Kidney (tissue), 14 donors: ENCODE measurements around the gene NKX2-2. TPM values are rescaled to one million over a fixed set of nuclear protein-coding genes. Genes with fewer than 3 reads are reported as not detected.
A peak's percentile ranks its signal among the peaks of the same experiment; 100 is the strongest.

Experiments
- DNase-seq, 5 donors: peaks; one replicate each; pipeline ENCODE4 v3.0.0-alpha.2; 2013 to 2020
- FAIRE-seq: peaks from 2 replicates; lab custom pipeline; 2012; peaks lifted over from hg19 to GRCh38; lab: Jason Lieb, UNC
- H3K27ac ChIP-seq, 2 donors: one replicate each; pipeline ENCODE4 v1.7.0; 2013; ENCODE audit warnings: low read depth in 2 of 2, low read length in 2 of 2, inconsistent platforms in 1 of 2
- H3K27me3 ChIP-seq: one replicate; pipeline ENCODE4 v1.7.1; 2013; ENCODE audit warnings: low read length, inconsistent platforms; ENCODE audit not compliant: control insufficient read depth, insufficient read depth
- H3K36me3 ChIP-seq, 3 donors: one replicate each; pipeline versions ENCODE4 v1.7.0 to v1.7.1; 2013; ENCODE audit warnings: low read length in 3 of 3, control low read depth in 1 of 3, inconsistent platforms in 1 of 3; ENCODE audit not compliant: insufficient read depth in 3 of 3, control insufficient read depth in 2 of 3
- H3K4me1 ChIP-seq, 3 donors: one replicate each; pipeline versions ENCODE4 v1.7.0 to v1.7.1; 2013; ENCODE audit warnings: low read length in 3 of 3, inconsistent platforms in 1 of 3, low read depth in 1 of 3; ENCODE audit not compliant: control insufficient read depth in 2 of 3, insufficient read depth in 2 of 3
- H3K4me3 ChIP-seq, 3 donors: one replicate each; pipeline versions ENCODE4 v1.7.0 to v1.8.1; 2013; ENCODE audit warnings: low read length in 3 of 3, control low read depth in 1 of 3, inconsistent platforms in 1 of 3
- H3K9ac ChIP-seq, 3 donors: one replicate each; pipeline versions ENCODE4 v1.7.0 to v1.7.1; 2013; ENCODE audit warnings: low read length in 3 of 3, control low read depth in 1 of 3, inconsistent platforms in 1 of 3
- H3K9me3 ChIP-seq, 3 donors: one replicate each; pipeline versions ENCODE4 v1.7.0 to v1.7.1; 2013; ENCODE audit warnings: low read length in 3 of 3, control low read depth in 1 of 3, inconsistent platforms in 1 of 3; ENCODE audit not compliant: control insufficient read depth in 2 of 3, insufficient read depth in 1 of 3
- intact Hi-C: fragments of 100-400 bp; cut with DNase I; formaldehyde crosslinking; loops from one replicate; pipeline ENCODE4 v1.11.1; 2022
- polyA plus RNA-seq: library from polyadenylated mRNA; stranded (reverse); fragments of 350-450 nt; fragmentation: Illumina TruSeq; extraction: RNeasy Lipid Tissue Mini Kit (QIAGEN cat#74804); gene quantifications from one replicate; pipeline ENCODE4 v1.2.3, GENCODE V29; 2014; ENCODE audit warnings: low read depth, low replicate concordance; ENCODE audit not compliant: insufficient read depth
- total RNA-seq: library from RNA; stranded (reverse); fragmentation: NEBNext Ultra II Directional; extraction: Animal tissue kit (Norgen Biotek cat#: 25700); gene quantifications from one replicate; pipeline ENCODE4 v1.2.1, GENCODE V29; 2021
- TF ChIP-seq, protein P1 (sequence below): IDR thresholded peaks from 3 replicates; pipeline ENCODE4 v1.5.1; 2012; ENCODE audit warnings: mild to moderate bottlenecking, moderate library complexity, borderline replicate concordance; ENCODE audit not compliant: insufficient read depth; ENCODE audit errors: extremely low read depth
- donor health status: control.
- donor health status: control.
- donor health status: control.
- donor health status: control.
- donor health status: control.
- donor health status: DM: yes; HTN: yes; CAD: no.
- donor health status: Normal renal cell carcinoma (clear cell type).

The NKX2-2 gene
- total and polyA plus RNA-seq, 2 donors from 2014 or later = not detected

DNA sequence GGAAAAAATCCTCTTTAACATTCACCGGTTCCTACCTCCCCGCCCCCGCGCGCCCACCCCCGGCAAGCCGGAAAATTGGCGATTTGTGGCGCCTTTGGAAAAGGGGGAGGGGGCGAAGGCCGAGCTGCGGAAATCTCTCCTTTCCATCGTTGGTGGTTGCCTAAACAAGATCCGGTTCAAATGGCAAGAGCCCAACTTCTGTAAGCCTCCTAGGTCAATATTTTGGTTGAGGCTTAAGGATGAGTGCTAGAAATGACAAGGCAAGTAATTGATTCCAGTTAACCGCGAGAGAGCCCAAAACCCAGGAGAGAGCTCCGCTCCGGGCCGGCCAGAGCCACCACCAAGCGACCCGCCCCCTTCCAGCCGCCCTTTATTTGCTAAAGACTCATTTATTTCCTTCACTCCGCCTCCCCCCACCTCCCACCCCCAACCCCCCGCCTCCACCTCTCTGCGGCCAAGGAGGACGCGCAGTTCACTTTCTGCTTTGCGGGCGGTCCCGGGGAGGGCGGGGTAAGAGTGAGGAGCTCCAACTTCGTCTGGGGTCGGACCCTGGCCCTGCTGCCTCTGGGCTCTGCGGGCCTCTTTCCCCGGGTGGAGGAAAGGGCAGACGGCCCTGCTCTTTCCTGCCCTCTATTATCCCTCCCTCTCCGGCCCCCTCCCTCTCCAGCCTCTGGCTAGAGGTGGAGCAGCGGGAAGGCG lies 838 bp upstream of the NKX2-2 start:
- H3K4me3 ChIP-seq = no peak overlapping the region
- H3K27ac ChIP-seq = no peak overlapping the region
- TF ChIP-seq, protein P1, sequence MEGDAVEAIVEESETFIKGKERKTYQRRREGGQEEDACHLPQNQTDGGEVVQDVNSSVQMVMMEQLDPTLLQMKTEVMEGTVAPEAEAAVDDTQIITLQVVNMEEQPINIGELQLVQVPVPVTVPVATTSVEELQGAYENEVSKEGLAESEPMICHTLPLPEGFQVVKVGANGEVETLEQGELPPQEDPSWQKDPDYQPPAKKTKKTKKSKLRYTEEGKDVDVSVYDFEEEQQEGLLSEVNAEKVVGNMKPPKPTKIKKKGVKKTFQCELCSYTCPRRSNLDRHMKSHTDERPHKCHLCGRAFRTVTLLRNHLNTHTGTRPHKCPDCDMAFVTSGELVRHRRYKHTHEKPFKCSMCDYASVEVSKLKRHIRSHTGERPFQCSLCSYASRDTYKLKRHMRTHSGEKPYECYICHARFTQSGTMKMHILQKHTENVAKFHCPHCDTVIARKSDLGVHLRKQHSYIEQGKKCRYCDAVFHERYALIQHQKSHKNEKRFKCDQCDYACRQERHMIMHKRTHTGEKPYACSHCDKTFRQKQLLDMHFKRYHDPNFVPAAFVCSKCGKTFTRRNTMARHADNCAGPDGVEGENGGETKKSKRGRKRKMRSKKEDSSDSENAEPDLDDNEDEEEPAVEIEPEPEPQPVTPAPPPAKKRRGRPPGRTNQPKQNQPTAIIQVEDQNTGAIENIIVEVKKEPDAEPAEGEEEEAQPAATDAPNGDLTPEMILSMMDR = no peak
- DNase-seq (peak in 1 of 5 donors; percentile 46), FAIRE-seq (no peak)
- intact Hi-C loops = no loop called here
- no peaks in the 10 kb centered on the region for H3K36me3 ChIP-seq
- no peaks in the 10 kb centered on the region for H3K9me3 ChIP-seq
- peaks cover 53% of the 10 kb centered on the region for H3K27me3 ChIP-seq
- peaks cover 0 to 17% (median 0%) of the 10 kb centered on the region in 3 donors for H3K4me1 ChIP-seq
- no peak overlapping the region for H3K9ac ChIP-seq

DNA sequence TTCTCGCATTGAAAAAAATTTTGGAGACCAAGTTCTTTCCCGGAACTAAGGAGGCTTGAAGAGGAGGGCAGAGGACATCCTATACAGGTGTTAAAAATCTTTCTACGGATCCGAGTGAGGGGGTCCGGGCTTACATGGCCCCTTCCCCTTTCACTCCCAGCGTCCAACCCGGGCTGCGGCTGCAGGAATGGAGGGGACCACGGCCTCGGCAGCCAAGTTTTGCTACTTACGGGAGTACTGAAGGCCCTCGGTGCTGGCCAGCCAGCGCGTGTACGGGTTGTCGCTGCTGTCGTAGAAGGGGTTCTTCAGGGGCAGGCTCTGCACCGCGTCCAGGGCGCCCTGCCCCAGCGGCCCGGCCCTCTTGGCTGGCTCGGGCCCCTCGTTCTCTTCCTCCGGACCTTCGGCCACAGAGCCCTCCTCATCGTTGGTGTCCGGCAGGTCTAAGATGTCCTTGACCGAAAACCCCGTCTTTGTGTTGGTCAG lies 642 bp downstream of the NKX2-2 start:
- H3K4me3 ChIP-seq = no peak overlapping the region
- H3K36me3 ChIP-seq = no peaks in the 10 kb centered on the region
- no peak overlapping the region for H3K27ac ChIP-seq
- DNase-seq (peak in 1 of 5 donors; percentile 51), FAIRE-seq (no peak)
- H3K9ac ChIP-seq = no peak overlapping the region
- intact Hi-C loops = no loop called here
- H3K4me1 ChIP-seq = peaks cover 0 to 17% (median 0%) of the 10 kb centered on the region in 3 donors
- H3K9me3 ChIP-seq = no peaks in the 10 kb centered on the region
- peaks cover 57% of the 10 kb centered on the region for H3K27me3 ChIP-seq
- TF ChIP-seq, protein P1 = no peak

DNA sequence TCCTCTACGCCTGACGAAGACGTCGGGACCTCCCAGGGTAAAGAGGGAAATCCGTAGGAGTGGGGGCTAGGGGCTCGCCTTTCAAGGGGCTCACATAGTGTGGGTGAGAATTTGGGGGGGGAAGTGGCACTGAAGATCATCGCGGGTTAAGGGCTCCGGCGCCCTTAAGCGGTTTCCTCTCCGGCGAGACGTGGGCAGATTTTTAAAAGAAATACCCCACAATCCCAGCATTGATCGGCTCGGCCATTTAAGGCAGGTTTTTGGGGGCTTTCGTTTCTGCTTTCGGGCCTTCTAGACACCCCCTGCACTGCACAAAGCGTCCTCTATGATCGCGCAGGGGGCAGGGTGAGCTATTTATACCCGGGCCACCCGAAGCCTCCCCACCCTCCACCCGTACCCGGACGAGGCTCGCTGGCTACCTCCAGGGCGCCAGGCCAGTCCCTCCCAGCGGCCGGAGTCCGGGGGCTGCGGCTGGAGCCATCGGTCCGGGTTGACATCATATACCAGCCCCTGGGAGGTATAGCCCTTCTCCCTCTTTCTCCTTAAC lies 1.2 kb downstream of the NKX2-2 start:
- intact Hi-C loops = no loop called here
- Histone ChIP-seq H3K4me3 (no peak overlapping the region), H3K4me1 (peaks cover 0 to 17% (median 0%) of the 10 kb centered on the region in 3 donors), H3K27me3 (peaks cover 57% of the 10 kb centered on the region), H3K9me3 (no peaks in the 10 kb centered on the region), H3K36me3 (no peaks in the 10 kb centered on the region), H3K9ac (no peak overlapping the region), H3K27ac (no peak overlapping the region)
- DNase-seq (peak in 1 of 5 donors; percentile 43), FAIRE-seq (no peak)
- TF ChIP-seq, protein P1 = no peak
